Transverse colon (tissue), 4 donors: Measurements from ENCODE around the gene ACTR8.

Experiments used
- CTCF ChIP-seq, 5 experiments: fragments of 200-600 bp in 3 of 5; fragments of 450-650 bp in 2 of 5; sonication (generic) in 3 of 5; IDR thresholded peaks; 1 replicate in 2 of 5; 2 replicates in 3 of 5; pipeline ENCODE4 v1.5.1; 2016 to 2017; ENCODE audit warnings: antibody characterized with exemption in 5 of 5, inconsistent platforms in 3 of 5, mild to moderate bottlenecking in 2 of 5, moderate library complexity in 1 of 5
- EP300 ChIP-seq: sonication (generic); formaldehyde crosslinking; IDR thresholded peaks from one replicate; pipeline ENCODE4 v1.6.1; 2017; ENCODE audit warnings: antibody characterized with exemption, low read depth
- POLR2A ChIP-seq: fragments of 450-650 bp; IDR thresholded peaks from one replicate; pipeline ENCODE4 v1.6.1; 2016; ENCODE audit warnings: antibody characterized with exemption, mild to moderate bottlenecking, moderate library complexity
- POLR2AphosphoS5 ChIP-seq, 3 donors: sonication (generic); formaldehyde crosslinking; IDR thresholded peaks; one replicate each; pipeline ENCODE4 v1.6.1; 2016; ENCODE audit warnings: antibody characterized with exemption in 3 of 3

- TF ChIP-seq POLR2A (no peak), EP300 (no peak), CTCF (IDR thresholded peaks at IDR 0.05) (no peak), POLR2AphosphoS5 (IDR thresholded peaks at IDR 0.05) (no peak)
Measured at GRCh38 chr3:53862241-53862640, 19.7 kb downstream of the ACTR8 start.
